Lower leg skin (tissue), 3 donors: ENCODE data around the gene IFNA5.

Experiments
- POLR2A ChIP-seq, 2 donors: fragments of 450-650 bp; IDR thresholded peaks; one replicate each; pipeline ENCODE4 v1.6.1; 2016 to 2017; ENCODE audit warnings: antibody characterized with exemption in 2 of 2, mild to moderate bottlenecking in 1 of 2, moderate library complexity in 1 of 2
- TF ChIP-seq, protein P1 (sequence below), 3 donors: fragments of 450-650 bp; IDR thresholded peaks; one replicate each; pipeline ENCODE4 v1.5.1; 2016; ENCODE audit warnings: antibody characterized with exemption in 3 of 3, mild to moderate bottlenecking in 3 of 3, moderate library complexity in 2 of 3

GRCh38 chr9:21286659-21287058 lies 18.5 kb downstream of the IFNA5 start:
- TF ChIP-seq, protein P1, sequence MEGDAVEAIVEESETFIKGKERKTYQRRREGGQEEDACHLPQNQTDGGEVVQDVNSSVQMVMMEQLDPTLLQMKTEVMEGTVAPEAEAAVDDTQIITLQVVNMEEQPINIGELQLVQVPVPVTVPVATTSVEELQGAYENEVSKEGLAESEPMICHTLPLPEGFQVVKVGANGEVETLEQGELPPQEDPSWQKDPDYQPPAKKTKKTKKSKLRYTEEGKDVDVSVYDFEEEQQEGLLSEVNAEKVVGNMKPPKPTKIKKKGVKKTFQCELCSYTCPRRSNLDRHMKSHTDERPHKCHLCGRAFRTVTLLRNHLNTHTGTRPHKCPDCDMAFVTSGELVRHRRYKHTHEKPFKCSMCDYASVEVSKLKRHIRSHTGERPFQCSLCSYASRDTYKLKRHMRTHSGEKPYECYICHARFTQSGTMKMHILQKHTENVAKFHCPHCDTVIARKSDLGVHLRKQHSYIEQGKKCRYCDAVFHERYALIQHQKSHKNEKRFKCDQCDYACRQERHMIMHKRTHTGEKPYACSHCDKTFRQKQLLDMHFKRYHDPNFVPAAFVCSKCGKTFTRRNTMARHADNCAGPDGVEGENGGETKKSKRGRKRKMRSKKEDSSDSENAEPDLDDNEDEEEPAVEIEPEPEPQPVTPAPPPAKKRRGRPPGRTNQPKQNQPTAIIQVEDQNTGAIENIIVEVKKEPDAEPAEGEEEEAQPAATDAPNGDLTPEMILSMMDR (IDR thresholded peaks at IDR 0.05) = no peak
- no peak for TF ChIP-seq POLR2A (IDR thresholded peaks at IDR 0.05)
